SKM-1 (cell line): Measurements from ENCODE around the gene DDX17.
"Not testable (repeated sequence)": the region's sequence is repeated elsewhere in the genome, so short reads cannot be mapped to it uniquely, and the experiment has no call there.

Experiments used
- DNase-seq: peaks from one replicate; lab custom pipeline; 2025; ENCODE audit not compliant: unreplicated experiment; lab: John Stamatoyannopoulos, UW

Gene DDX17

GRCh38 chr22:38491707-38492348, 14.3 kb downstream of the DDX17 start:
- DNase-seq, result no peak

DNA sequence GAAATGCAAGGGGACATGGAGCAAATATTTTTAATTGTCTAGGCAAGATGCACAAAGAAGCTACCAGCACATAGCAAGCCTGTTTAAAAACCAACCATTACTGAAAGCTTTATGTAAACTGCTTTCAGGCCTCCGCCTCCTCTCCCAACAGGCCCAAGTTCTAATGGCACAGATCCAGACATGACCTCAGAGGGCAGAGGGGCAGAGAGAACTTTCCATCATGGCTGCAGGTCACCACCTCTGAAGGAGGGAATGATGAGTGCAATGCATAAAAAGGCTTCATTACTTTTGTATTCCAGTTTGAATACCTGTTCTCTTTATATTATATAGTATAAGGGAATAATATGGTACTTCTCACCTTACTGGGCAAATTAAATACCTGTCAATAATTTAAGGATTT, 15.2 kb downstream of the DDX17 start:
- DNase-seq, result no peak

DNA sequence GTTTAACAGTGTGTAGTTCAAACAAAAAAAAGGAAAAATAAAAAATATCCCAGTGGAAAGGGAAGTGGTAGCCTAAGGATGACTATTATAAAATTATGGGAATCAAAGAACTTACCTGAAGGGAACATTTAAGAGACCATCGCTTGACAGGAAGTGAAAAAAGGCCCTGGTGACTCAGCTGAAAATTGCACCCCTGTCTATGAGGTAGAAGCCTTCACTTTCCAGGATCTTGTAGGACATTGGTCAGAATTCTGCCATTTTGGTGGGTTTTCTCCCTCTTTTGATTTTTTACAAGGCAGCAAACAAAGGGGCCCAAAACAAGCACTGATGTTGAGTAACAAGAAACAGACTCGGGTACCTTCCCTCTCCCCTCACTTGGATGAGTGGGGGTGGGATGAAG, 15.6 kb downstream of the DDX17 start:
- no peak for DNase-seq

DNA sequence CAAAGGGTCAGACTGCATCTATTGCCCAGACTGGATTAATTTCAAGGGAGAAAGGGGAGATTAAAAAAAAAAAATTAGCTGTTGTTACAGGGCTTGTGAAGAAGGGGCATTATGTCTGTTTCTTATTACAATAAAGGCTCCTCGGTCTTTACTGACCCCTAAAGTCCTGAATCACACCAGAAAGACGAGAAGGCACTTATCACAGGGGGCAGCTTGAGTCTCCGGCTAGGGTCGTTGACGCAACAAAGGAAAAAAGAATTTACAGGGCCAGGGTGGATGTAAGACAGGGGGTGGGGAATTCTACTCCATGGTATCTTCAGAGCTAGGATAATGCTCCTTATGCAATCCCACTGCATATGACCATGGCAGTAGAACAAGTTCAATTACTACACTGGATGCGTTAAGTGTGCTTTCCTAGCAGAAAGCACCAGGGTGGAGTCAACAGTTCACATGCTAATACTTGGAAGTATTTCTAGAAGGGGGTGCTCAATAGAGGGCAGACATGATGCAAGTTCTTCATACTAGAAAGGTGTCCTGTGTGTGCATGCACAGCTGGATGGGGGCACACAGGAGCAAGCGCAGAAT, 16.5 kb downstream of the DDX17 start:
- DNase-seq, result no peak

DNA sequence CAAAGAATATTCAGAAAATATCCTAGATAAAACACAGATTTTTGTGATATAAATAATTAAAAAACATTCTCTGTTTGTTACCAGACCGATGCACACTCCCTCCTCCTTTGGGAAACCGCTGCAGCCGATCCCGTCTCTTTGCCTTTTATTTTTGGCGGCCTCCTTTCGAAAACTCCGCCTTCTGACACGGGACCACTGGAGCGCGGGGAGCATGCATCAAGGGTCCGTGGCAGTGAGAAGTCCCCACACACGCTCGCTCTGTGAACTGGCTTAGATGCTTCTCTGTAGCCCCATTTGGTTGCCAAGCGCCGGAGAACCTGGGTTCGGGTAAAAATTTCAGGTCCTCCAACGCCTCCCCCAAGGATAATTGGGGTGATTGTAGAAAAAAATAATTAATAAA, 17.0 kb downstream of the DDX17 start:
- DNase-seq, result no peak

DNA sequence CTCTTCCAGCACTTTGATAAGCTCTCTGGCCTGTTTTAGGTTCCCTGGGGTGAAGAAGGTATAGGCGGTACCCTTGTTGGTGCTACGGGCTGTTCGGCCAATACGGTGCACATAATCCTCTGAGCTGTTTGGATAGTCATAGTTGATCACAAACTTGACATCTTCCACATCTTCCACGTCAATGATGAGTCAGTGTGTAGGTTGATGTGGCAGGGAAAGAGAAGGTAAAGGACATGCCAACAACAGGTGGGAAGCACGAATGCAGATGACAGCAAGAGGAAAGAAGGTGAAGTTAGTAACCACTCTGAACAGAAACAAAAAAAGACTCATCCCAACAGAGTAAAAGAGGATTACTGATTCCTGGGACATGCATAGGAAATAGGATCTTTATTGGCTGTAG, 18.2 kb downstream of the DDX17 start:
- no peak for DNase-seq

- DNase-seq, result no peak
Measured at GRCh38 chr22:38485783-38486182, 20.3 kb downstream of the DDX17 start.

- DNase-seq, result no peak
Measured at GRCh38 chr22:38484244-38484643, 21.9 kb downstream of the DDX17 start.

DNA sequence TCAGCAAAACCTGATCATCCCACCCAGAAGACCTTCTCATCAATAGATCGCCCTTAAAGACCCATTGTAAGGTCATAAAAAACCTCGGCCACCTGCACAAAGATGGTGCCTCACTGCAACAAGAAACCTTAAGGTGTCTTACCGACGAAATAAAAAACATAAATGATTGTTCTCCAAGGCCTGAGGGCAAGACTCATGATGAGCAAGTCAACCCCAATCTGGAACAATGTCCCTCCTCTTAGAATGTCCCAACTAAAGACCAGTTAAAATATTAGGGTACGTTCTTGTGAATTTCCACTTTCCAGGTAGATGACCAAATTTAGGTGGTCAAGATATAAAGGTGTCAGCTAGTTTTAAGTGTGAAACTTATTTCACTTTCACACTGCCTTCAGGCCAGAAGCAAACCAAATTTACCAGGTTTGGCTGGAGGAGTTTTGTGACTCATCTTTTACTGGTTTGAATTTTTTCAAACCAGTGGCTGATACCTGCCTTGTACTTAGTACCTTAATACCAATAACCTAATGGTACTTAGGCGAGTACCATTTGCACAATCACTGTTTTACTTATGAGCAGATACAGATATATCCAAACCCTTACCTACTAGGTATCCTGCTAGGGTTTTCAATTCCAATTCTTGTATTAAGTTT, 23.3 kb downstream of the DDX17 start:
- DNase-seq, result no peak

- no peak for DNase-seq
Measured at GRCh38 chr22:38481871-38482332, 24.2 kb downstream of the DDX17 start.

- no peak for DNase-seq
Measured at GRCh38 chr22:38481162-38481870, 24.8 kb downstream of the DDX17 start.

DNA sequence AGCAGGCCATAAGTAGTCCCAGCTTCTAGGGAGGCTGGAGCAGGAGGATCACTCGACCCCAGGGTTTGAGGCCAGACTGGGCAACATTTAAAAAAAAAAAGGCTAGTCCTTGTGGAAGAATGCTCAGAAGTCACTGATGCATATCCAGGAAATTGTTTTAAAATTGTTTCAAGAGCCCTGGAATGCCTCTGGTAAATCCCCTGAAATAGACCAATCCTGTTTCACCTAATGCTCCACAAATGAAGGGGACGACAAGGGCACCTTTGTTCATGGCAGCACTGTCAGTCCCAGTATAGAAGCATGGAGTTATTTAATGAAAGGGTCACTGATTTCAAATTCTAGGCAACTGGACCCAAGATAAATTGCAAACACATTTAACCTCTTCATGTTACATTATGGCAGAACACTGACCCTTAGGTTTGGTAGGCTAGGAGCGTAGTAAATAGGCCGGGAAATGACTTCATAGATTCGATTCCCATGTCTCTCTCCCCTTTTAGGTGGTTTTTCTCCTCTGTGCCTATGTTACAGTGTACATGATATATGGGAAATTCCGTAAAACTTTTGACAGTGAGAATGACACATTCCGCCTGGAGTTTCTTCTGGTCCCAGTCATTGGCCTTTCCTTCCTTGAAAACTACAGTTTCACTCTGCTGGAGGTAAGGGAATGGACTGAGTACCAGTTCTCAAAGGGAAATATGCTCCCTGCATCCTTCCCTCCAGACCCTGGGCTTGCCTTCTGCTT, 26.8 kb downstream of the DDX17 start:
- no peak for DNase-seq

DNA sequence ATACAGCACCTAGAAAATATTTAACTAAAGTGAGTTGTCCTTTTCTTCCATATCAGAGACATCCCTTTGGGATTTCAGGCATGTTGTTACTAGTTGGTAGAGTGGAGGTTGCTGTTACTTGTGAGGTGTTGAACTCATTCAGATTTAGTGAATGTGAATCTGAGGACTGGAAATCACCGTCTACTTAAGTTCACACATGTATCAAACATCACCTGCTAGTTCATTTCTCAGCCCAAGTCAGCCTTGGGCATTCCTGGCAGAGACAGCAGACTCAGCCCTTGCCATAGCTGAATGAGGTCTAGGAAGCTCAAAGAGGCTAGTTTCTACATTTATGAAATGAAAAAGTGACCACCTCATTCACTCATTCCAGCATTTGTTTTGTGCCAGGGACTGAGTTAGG, 28.5 kb downstream of the DDX17 start:
- DNase-seq, result no peak

DNA sequence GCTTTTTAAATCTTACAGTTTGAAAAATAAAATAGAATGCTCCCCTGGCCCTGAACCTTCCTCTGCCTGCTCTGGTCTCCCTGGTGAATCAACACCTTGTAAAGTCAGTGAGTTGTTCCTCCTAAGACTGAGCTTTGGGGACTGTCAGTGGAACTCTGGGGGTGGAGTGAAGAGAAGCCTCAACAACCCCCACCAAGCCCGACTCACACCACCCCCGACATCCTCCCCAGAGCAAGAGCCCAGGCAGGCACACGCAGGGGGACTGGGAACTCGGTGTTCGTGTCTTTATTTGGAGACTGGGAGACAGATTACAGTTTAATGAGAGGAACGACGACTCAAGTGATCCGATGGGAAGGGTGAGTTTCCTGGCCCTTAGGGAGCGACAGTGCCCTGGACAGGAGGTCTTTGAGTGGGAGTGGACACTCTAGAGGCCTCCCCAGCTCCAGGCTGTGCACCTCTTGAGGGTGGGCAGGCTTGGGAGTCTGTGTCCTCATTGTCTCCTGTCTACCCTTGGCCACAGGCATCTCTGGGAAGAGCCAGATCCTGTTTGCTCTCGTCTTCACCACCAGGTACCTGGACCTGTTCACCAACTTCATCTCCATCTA, 32.0 kb downstream of the DDX17 start:
- no peak for DNase-seq

- DNase-seq, result no peak
Measured at GRCh38 chr22:38471237-38471636, 34.9 kb downstream of the DDX17 start.

DNA sequence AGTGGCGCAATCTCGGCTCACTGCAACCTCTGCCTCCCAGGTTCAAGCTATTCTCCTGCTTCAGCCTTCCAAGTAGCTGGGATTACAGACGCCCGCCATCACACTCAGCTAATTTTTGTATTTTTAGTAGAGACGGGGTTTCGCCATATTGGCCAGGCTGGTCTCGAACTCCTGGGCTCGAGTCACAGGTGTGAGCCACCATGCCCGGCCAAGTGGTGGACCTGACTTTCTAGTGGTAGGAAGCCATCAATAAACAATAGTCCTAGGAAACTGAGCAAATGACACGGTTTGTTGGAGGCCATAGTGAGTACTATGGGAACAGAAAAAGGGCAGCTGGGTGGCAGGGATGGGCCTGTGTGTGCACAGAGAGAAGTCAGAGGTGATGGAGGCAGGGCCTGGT, 35.9 kb downstream of the DDX17 start:
- DNase-seq, result not testable (repeated sequence)

DNA sequence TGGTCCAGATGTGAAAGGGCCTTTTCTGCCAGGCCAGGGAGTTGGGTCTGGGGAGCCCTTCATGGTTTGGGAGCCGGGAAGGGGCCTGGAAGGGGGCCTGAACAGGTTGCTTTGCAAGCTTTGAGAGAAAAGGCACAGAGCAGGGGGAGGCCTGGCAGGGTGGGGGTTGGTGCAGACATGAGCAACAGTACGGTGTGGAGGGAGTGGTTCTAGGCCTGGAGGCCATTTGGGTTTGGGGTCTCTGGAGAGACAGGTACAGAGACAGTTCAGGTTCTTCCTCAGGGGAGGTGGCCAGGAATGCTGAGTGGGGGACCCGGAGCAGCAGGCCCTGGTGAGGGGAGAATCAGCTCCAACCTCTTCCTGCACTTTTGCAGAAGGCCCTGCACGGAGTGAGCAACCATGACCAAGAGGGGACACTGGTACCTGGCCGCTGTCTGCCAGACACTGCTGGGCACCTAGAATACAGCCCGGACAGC, 36.8 kb downstream of the DDX17 start:
- no peak for DNase-seq

DNA sequence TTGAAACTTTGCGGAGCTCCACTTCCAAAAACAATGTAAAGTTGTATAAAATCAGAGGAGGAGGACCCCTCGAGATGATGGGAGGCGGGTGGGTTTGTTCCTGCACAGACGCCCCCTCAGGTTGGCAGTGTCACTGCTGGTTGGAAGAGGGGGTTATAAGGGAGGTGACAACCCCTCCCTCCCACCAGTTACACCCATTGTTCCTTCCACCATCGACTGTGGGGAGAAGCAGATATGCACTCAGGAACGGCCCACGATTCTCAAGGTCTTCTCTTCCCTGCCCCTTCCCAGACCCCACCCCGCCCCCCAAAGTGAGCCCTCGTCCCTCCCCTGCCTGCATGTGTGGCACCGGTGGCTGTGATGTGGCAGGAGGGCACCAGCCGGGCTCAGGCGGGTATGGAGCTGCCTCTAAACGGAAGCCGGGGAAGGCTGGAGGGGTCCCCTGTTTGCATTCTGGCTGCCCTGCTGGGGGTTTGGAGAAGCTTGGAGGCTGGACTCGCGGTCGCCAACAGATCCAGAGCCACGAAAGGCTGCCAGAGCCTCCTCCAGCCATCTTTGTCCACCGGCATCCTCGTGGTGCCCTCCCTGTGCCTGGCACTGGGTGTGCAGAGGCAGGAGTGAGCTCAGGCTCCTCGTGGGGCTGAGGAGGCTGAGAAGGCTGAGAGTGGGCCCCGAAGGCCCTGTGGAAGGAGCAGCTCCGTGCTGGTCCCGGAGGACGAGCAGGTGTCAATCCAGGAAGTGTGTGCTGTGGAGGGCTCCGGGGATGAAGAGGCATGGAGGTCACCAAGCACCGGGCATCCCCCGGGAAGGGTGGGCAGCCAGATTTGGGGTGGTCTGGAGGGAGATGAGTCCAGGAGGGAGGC, 37.4 kb downstream of the DDX17 start:
- DNase-seq, result no peak

DNA sequence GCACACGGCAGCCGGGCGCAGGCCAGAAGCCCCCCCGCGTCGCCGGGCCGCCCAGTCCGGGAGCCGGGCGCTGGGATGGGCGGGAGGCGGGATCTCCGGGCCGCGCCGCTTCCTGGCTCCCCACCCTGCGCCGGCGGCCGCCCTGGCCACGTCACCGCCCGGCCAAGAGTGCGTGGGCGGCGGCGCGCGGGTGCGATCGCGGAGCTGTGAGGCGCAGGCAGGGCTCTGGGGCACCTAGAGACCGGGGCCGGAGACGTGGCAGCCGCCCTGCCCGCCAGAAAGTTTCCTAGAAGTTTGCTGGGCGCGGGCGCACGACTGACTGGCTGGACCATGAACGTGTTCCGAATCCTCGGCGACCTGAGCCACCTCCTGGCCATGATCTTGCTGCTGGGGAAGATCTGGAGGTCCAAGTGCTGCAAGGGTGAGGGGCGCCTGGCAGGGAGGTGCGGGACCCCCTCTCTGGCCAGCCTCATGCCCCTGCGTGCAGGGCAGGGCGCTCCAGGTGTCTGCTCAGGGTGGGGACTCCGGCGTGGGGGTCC, 38.1 kb downstream of the DDX17 start, which contains the start of gene KDELR3:
Gene KDELR3, plus strand, starts transcription at position 193 of the 539 bp plus-strand sequence. Its CDS starts 138 bp downstream, at position 331.
- DNase-seq, result no peak
